ENCODE measurements around the gene CFDP1.

GRCh38 chr16:75376475-75377161 lies 56.7 kb downstream of the CFDP1 start:
- TF ChIP-seq, protein P1, sequence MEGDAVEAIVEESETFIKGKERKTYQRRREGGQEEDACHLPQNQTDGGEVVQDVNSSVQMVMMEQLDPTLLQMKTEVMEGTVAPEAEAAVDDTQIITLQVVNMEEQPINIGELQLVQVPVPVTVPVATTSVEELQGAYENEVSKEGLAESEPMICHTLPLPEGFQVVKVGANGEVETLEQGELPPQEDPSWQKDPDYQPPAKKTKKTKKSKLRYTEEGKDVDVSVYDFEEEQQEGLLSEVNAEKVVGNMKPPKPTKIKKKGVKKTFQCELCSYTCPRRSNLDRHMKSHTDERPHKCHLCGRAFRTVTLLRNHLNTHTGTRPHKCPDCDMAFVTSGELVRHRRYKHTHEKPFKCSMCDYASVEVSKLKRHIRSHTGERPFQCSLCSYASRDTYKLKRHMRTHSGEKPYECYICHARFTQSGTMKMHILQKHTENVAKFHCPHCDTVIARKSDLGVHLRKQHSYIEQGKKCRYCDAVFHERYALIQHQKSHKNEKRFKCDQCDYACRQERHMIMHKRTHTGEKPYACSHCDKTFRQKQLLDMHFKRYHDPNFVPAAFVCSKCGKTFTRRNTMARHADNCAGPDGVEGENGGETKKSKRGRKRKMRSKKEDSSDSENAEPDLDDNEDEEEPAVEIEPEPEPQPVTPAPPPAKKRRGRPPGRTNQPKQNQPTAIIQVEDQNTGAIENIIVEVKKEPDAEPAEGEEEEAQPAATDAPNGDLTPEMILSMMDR (conservative IDR thresholded peaks at IDR 0.05 in 1 of 2, IDR thresholded peaks at IDR 0.05 in 1 of 2; ENCODE audit: low read depth in 1 of 2, low read length in 2 of 2), result no peak
- TF ChIP-seq EZH2 (IDR thresholded peaks at IDR 0.05; ENCODE audit: low read length, missing control alignments), result no peak

Measured in fibroblast of lung (primary cell).